ENCODE measurements around the gene MT2A.

GRCh38 chr16:56583351-56584168 lies 24.8 kb upstream of the MT2A start:
- TF ChIP-seq SPI1 (IDR thresholded peaks at IDR 0.05; ENCODE audit: low read depth, low read length), result no peak
- TF ChIP-seq POLR2AphosphoS5 (IDR thresholded peaks at IDR 0.05; ENCODE audit: low read depth, low read length), result no peak
- no peak for TF ChIP-seq POLR2A (IDR thresholded peaks at IDR 0.05; ENCODE audit: low read depth, low read length)

Measured in GM12891 (cell line).